GM23248 (cell line): ENCODE results near the gene TIMM21. TPM values are rescaled to one million over a fixed set of nuclear protein-coding genes. Genes with fewer than 3 reads are reported as not detected.

Experiments
- DNase-seq: peaks from one replicate; pipeline ENCODE4 v3.0.0-alpha.2; 2015
- H2AFZ ChIP-seq: fragments of 200-600 bp; sonication (generic); 2 replicates; pipeline ENCODE4 v1.6.1; 2016; ENCODE audit warnings: antibody characterized with exemption
- H3F3A ChIP-seq: fragments of 200-600 bp; sonication (generic); 2 replicates; pipeline ENCODE4 v1.6.1; 2016; ENCODE audit warnings: mild to moderate bottlenecking, antibody characterized with exemption, mixed run types; ENCODE audit not compliant: insufficient read depth
- H3K27ac ChIP-seq: fragments of 200-600 bp; sonication (generic); 2 replicates; pipeline ENCODE4 v1.5.1; 2016; ENCODE audit warnings: mild to moderate bottlenecking
- H3K27me3 ChIP-seq: fragments of 200-600 bp; sonication (generic); replicated peaks from 2 replicates; pipeline ENCODE4 v1.6.1; 2016; ENCODE audit warnings: mild to moderate bottlenecking; ENCODE audit not compliant: insufficient read depth
- H3K36me3 ChIP-seq: fragments of 200-600 bp; sonication (generic); 2 replicates; pipeline ENCODE4 v1.6.1; 2016; ENCODE audit warnings: low read depth, mild to moderate bottlenecking
- H3K4me1 ChIP-seq: fragments of 200-600 bp; sonication (generic); 2 replicates; pipeline ENCODE4 v1.6.1; 2016; ENCODE audit warnings: mild to moderate bottlenecking; ENCODE audit not compliant: insufficient read depth
- H3K4me2 ChIP-seq: fragments of 200-600 bp; sonication (generic); one replicate; pipeline ENCODE4 v1.6.1; 2016; ENCODE audit warnings: mild to moderate bottlenecking; ENCODE audit not compliant: unreplicated experiment
- H3K4me3 ChIP-seq: fragments of 200-600 bp; sonication (generic); 2 replicates; pipeline ENCODE4 v1.5.1; 2016; ENCODE audit warnings: mild to moderate bottlenecking
- H3K79me2 ChIP-seq: fragments of 200-600 bp; sonication (generic); 2 replicates; pipeline ENCODE4 v1.6.1; 2016; ENCODE audit warnings: mild to moderate bottlenecking; ENCODE audit not compliant: insufficient read depth
- H3K9ac ChIP-seq: fragments of 200-600 bp; sonication (generic); 2 replicates; pipeline ENCODE4 v1.6.1; 2016; ENCODE audit warnings: mild to moderate bottlenecking
- H3K9me2 ChIP-seq: fragments of 200-600 bp; sonication (generic); 2 replicates; pipeline ENCODE4 v1.6.1; 2016; ENCODE audit warnings: mixed run types, mild to moderate bottlenecking, moderate library complexity; ENCODE audit not compliant: insufficient read depth
- H3K9me3 ChIP-seq: fragments of 200-600 bp; sonication (generic); one replicate; pipeline ENCODE4 v1.6.1; 2017; ENCODE audit warnings: low read depth
- H4K20me1 ChIP-seq: fragments of 200-600 bp; sonication (generic); 2 replicates; pipeline ENCODE4 v1.6.0; 2016; ENCODE audit not compliant: insufficient read depth
- EZH2phosphoT487 ChIP-seq: fragments of 200-600 bp; sonication (generic); IDR thresholded peaks from 2 replicates; pipeline ENCODE4 v1.6.1; 2018; ENCODE audit warnings: antibody characterized with exemption, moderate library complexity, mild to moderate bottlenecking, low read depth; ENCODE audit not compliant: insufficient read depth
- WGBS, 2 experiments: methylation state at CpG; one replicate each; pipeline ENCODE4 v1.1.6; 2015 to 2017; ENCODE audit warnings: low lambda C conversion rate in 2 of 2, low coverage in 1 of 2; ENCODE audit errors: missing lambda C conversion rate in 2 of 2; 5-methylcytosine and 5-hydroxymethylcytosine counted together
- in situ Hi-C: fragments of 300-500 bp; cut with MboI; formaldehyde crosslinking; loops from 2 replicates; pipeline ENCODE4 v1.15.0; 2020
- polyA plus RNA-seq: library from polyadenylated mRNA; unstranded; fragments of >200 nt; fragmentation: Nextera tagmentation; extraction: Ambion mirVana; gene quantifications from 2 replicates; pipeline ENCODE4 v1.2.1, GENCODE V29; 2016
- total RNA-seq: library from RNA; depleted of rRNA; stranded (reverse); fragments of >200 nt; shearing (Covaris generic); gene quantifications from 2 replicates; pipeline ENCODE4 v1.2.3, GENCODE V29; 2014; rRNA removed

TIMM21 gene
- total and polyA plus RNA-seq, 2 experiments from 2014 or later = 32.1 to 88.0 TPM

- no peaks in the 10 kb centered on the region for H3K4me1 ChIP-seq
- 59 to 64% methylated on average over 3 to 5 of the region's 5 CpGs for WGBS, 2 experiments
- in situ Hi-C loops = no loop called here
- no peak overlapping the region for H3K27ac ChIP-seq
- no peaks in the 10 kb centered on the region for H3K27me3 ChIP-seq
- H3K36me3 ChIP-seq = no peaks in the 10 kb centered on the region
- H3K9me3 ChIP-seq = no peaks in the 10 kb centered on the region
- H3K9ac ChIP-seq = no peak overlapping the region
- DNase-seq = peak; percentile 43
- no peak overlapping the region for H3K4me3 ChIP-seq
- H3F3A ChIP-seq = peaks cover 3% of the 10 kb centered on the region; the same call in 1 of the 2 replicates
- no peaks in the 10 kb centered on the region for H4K20me1 ChIP-seq
- no peak overlapping the region for H3K4me2 ChIP-seq
- H3K9me2 ChIP-seq = no peaks in the 10 kb centered on the region
- no peak overlapping the region for H2AFZ ChIP-seq
- no peak for TF ChIP-seq EZH2phosphoT487
- no peaks in the 10 kb centered on the region for H3K79me2 ChIP-seq
Observed at GRCh38 chr18:74204526-74205152, 56.3 kb downstream of the TIMM21 start.

Other genes with a start within 250 kb of the TIMM21 start
- gene FBXO15, start 689 bp upstream of the TIMM21 start, total RNA-seq = 0.22 TPM in 1 of 2 replicates, not detected in the other
- 0.54 and 1.1 TPM in 2 replicates for gene FBXO15, start 689 bp upstream of the TIMM21 start, polyA plus RNA-seq
- 21.5 and 55.0 TPM in 2 replicates for gene CYB5A, start 143.4 kb downstream of the TIMM21 start, total RNA-seq
- gene CYB5A, start 143.4 kb downstream of the TIMM21 start, polyA plus RNA-seq = 114 and 117 TPM in 2 replicates
- gene C18orf63, start 167.3 kb downstream of the TIMM21 start, total RNA-seq = not detected in 2 replicates
- not detected in 2 replicates for gene C18orf63, start 167.3 kb downstream of the TIMM21 start, polyA plus RNA-seq